Parathyroid adenoma (tissue), 2 donors: ENCODE measurements around the gene AMER2.
A peak's percentile ranks its signal among the peaks of the same experiment; 100 is the strongest.

Experiments used
- H2AFZ ChIP-seq: fragments of 300-600 bp; sonication (generic); one replicate; pipeline ENCODE4 v1.7.0; 2017; ENCODE audit warnings: antibody characterized with exemption, mild to moderate bottlenecking
- H3K27ac ChIP-seq: fragments of 300-600 bp; sonication (generic); one replicate; pipeline ENCODE4 v1.7.0; 2017
- H3K27me3 ChIP-seq: fragments of 300-600 bp; sonication (generic); one replicate; pipeline ENCODE4 v1.7.0; 2017; ENCODE audit warnings: low read length; ENCODE audit not compliant: control insufficient read depth, insufficient read depth
- H3K36me3 ChIP-seq: fragments of 300-600 bp; sonication (generic); one replicate; pipeline ENCODE4 v1.7.0; 2017; ENCODE audit warnings: low read length; ENCODE audit not compliant: control insufficient read depth, insufficient read depth
- H3K4me1 ChIP-seq: fragments of 300-600 bp; sonication (generic); one replicate; pipeline ENCODE4 v1.7.0; 2017; ENCODE audit warnings: control low read depth
- H3K4me2 ChIP-seq: fragments of 300-600 bp; sonication (generic); one replicate; pipeline ENCODE4 v1.7.0; 2017; ENCODE audit warnings: low read length
- H3K4me3 ChIP-seq: fragments of 300-600 bp; sonication (generic); one replicate; pipeline ENCODE4 v1.7.0; 2017; ENCODE audit warnings: low read depth, low read length
- H3K79me2 ChIP-seq: fragments of 300-600 bp; sonication (generic); one replicate; pipeline ENCODE4 v1.7.0; 2017; ENCODE audit warnings: control low read depth
- H3K9ac ChIP-seq: fragments of 300-600 bp; sonication (generic); one replicate; pipeline ENCODE4 v1.7.0; 2017; ENCODE audit warnings: mild to moderate bottlenecking
- H3K9me3 ChIP-seq: fragments of 300-600 bp; sonication (generic); one replicate; pipeline ENCODE4 v1.7.0; 2017; ENCODE audit warnings: low read length; ENCODE audit not compliant: control insufficient read depth
- CTCF ChIP-seq: fragments of 300-600 bp; sonication (generic); IDR thresholded peaks from one replicate; pipeline ENCODE4 v1.7.0; 2017; ENCODE audit warnings: antibody characterized with exemption, mild to moderate bottlenecking
- donor health status: primary hyperparathyroidism.

Gene AMER2

GRCh38 chr13:25116044-25116443 lies 56.0 kb downstream of the AMER2 start:
- Histone ChIP-seq H3K36me3 (no peaks in the 10 kb centered on the region), H2AFZ (no peak overlapping the region), H3K4me2 (no peak overlapping the region), H3K9me3 (no peaks in the 10 kb centered on the region), H3K27me3 (no peaks in the 10 kb centered on the region), H3K79me2 (no peaks in the 10 kb centered on the region), H3K4me1 (no peaks in the 10 kb centered on the region), H3K27ac (no peak overlapping the region), H3K9ac (no peak overlapping the region), H3K4me3 (no peak overlapping the region)
- TF ChIP-seq CTCF, result no peak

DNA sequence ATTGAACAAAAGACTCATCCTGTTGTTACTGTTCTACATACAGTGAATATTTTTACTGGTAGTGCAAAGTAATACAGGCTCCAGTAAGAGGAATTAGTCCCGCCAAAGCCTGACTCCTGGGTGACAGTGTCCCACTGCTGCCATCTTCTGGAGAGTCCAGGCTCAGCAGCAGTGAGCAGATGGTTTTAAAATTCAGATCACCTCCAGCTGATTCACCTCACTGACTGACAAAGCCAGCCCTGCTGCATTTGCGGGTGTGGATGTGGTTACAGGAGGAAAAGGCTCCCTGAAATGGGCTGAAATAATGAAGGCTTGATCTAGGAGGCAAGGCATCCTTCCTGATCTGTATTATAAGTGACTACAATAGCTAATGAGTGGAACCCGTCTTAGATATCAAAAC lies 57.9 kb downstream of the AMER2 start:
- Histone ChIP-seq H3K36me3 (no peaks in the 10 kb centered on the region), H3K9me3 (no peaks in the 10 kb centered on the region), H3K27me3 (no peaks in the 10 kb centered on the region), H3K9ac (no peak overlapping the region), H2AFZ (no peak overlapping the region), H3K4me3 (no peak overlapping the region), H3K27ac (no peak overlapping the region), H3K79me2 (no peaks in the 10 kb centered on the region), H3K4me1 (no peaks in the 10 kb centered on the region), H3K4me2 (no peak overlapping the region)
- peak; percentile 43 for TF ChIP-seq CTCF

DNA sequence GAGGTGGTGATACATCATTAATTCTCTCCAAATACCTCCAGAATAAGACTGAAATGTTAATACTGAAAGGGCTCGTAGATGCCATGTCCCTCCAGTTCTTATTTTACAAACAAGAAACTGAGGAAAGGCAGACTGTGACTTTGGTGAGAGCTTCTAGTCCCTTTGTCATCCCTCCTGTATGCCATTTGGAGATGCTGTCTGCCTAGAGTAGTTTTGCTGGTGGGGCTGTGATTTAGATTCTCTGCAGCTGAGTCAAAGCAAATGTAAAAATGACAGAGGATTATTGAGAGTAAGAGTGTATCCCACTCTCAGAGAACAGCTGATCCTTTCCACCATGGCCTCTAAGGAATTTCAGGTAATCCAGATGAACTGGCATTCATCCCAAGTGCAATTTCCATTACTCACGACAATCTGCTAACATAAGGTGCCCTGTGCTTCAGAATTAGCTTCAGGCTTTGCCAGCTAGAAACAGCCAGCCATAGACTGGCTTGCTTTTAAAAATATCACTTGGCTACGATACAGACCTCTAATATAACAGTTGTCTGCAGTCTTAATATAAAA lies 59.3 kb downstream of the AMER2 start:
- TF ChIP-seq CTCF, result no peak
- Histone ChIP-seq H3K9me3 (no peaks in the 10 kb centered on the region), H3K4me1 (no peaks in the 10 kb centered on the region), H3K9ac (no peak overlapping the region), H3K36me3 (no peaks in the 10 kb centered on the region), H3K27me3 (no peaks in the 10 kb centered on the region), H3K79me2 (no peaks in the 10 kb centered on the region), H3K4me2 (no peak overlapping the region), H3K27ac (no peak overlapping the region), H3K4me3 (no peak overlapping the region), H2AFZ (no peak overlapping the region)
